ENCODE data around the gene OR52I1. TPM values are rescaled to one million over a fixed set of nuclear protein-coding genes. Genes with fewer than 3 reads are reported as not detected.

OR52I1 gene
- total and polyA plus RNA-seq, 10 of the 15 experiments (the other 5 are each of a cell fraction or from before 2014, with no cell fraction given) = not detected

- no peak for TF ChIP-seq SUPT20H (IDR thresholded peaks at IDR 0.05; ENCODE audit: borderline replicate concordance, control insufficient read depth, low read depth, low read length)
- TF ChIP-seq ELK1 (IDR thresholded peaks at IDR 0.05; ENCODE audit: low read depth, low read length) = no peak
- TF ChIP-seq, protein P1, sequence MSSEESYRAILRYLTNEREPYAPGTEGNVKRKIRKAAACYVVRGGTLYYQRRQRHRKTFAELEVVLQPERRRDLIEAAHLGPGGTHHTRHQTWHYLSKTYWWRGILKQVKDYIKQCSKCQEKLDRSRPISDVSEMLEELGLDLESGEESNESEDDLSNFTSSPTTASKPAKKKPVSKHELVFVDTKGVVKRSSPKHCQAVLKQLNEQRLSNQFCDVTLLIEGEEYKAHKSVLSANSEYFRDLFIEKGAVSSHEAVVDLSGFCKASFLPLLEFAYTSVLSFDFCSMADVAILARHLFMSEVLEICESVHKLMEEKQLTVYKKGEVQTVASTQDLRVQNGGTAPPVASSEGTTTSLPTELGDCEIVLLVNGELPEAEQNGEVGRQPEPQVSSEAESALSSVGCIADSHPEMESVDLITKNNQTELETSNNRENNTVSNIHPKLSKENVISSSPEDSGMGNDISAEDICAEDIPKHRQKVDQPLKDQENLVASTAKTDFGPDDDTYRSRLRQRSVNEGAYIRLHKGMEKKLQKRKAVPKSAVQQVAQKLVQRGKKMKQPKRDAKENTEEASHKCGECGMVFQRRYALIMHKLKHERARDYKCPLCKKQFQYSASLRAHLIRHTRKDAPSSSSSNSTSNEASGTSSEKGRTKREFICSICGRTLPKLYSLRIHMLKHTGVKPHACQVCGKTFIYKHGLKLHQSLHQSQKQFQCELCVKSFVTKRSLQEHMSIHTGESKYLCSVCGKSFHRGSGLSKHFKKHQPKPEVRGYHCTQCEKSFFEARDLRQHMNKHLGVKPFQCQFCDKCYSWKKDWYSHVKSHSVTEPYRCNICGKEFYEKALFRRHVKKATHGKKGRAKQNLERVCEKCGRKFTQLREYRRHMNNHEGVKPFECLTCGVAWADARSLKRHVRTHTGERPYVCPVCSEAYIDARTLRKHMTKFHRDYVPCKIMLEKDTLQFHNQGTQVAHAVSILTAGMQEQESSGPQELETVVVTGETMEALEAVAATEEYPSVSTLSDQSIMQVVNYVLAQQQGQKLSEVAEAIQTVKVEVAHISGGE (CRISPR knock-in tag; IDR thresholded peaks at IDR 0.05) = no peak
- TF ChIP-seq, protein P2, sequence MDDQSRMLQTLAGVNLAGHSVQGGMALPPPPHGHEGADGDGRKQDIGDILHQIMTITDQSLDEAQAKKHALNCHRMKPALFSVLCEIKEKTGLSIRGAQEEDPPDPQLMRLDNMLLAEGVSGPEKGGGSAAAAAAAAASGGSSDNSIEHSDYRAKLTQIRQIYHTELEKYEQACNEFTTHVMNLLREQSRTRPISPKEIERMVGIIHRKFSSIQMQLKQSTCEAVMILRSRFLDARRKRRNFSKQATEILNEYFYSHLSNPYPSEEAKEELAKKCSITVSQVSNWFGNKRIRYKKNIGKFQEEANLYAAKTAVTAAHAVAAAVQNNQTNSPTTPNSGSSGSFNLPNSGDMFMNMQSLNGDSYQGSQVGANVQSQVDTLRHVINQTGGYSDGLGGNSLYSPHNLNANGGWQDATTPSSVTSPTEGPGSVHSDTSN (IDR thresholded peaks at IDR 0.05; ENCODE audit: insufficient replicate concordance, low read depth, low read length) = no peak
- TF ChIP-seq SIN3A (IDR thresholded peaks at IDR 0.05; ENCODE audit: low read depth, low read length) = no peak
- TF ChIP-seq, protein P3, sequence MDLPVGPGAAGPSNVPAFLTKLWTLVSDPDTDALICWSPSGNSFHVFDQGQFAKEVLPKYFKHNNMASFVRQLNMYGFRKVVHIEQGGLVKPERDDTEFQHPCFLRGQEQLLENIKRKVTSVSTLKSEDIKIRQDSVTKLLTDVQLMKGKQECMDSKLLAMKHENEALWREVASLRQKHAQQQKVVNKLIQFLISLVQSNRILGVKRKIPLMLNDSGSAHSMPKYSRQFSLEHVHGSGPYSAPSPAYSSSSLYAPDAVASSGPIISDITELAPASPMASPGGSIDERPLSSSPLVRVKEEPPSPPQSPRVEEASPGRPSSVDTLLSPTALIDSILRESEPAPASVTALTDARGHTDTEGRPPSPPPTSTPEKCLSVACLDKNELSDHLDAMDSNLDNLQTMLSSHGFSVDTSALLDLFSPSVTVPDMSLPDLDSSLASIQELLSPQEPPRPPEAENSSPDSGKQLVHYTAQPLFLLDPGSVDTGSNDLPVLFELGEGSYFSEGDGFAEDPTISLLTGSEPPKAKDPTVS (IDR thresholded peaks at IDR 0.05; ENCODE audit: low read depth, low read length) = no peak
- TF ChIP-seq TCF12 (IDR thresholded peaks at IDR 0.05; ENCODE audit: low read depth, low read length) = no peak
- no peak for TF ChIP-seq NBN (IDR thresholded peaks at IDR 0.05)
Observed at GRCh38 chr11:4569075-4569474, 24.8 kb upstream of the OR52I1 start (continued).

Data from GM12878 (cell line).